ENCODE data around the gene ST7.

The ST7 gene

GRCh38 chr7:117122536-117122935 is 169.2 kb downstream of the ST7 start:
- peaks cover 0 to 67% (median 14%) of the 10 kb centered on the region in 4 donors for H3K4me1 ChIP-seq
- no peak for DNase-seq
- no peaks in the 10 kb centered on the region for H3K9me3 ChIP-seq
- no peaks in the 10 kb centered on the region for H3K27me3 ChIP-seq
- intact Hi-C loops (cut with DNase I; ENCODE audit: low total_unique reads), result no loop called here
- no peak overlapping the region for H3K4me3 ChIP-seq
- peaks cover 0 to 10% (median 0%) of the 10 kb centered on the region in 3 donors for H3K36me3 ChIP-seq
- H3K27ac ChIP-seq, result peak overlapping the region in 1 of 2 donors; percentile 47
- TF ChIP-seq CTCF (IDR thresholded peaks at IDR 0.05), result no peak

GRCh38 chr7:117123311-117123926 is 170.1 kb downstream of the ST7 start:
- H3K4me1 ChIP-seq, result peaks cover 0 to 67% (median 14%) of the 10 kb centered on the region in 4 donors
- H3K27ac ChIP-seq, result peak overlapping the region; percentile 3 to 47
- TF ChIP-seq CTCF (IDR thresholded peaks at IDR 0.05), result no peak
- H3K9me3 ChIP-seq, result no peaks in the 10 kb centered on the region
- H3K27me3 ChIP-seq, result no peaks in the 10 kb centered on the region
- H3K36me3 ChIP-seq, result peaks cover 0 to 10% (median 0%) of the 10 kb centered on the region in 3 donors
- intact Hi-C loops (cut with DNase I; ENCODE audit: low total_unique reads), result no loop called here
- H3K4me3 ChIP-seq, result no peak overlapping the region
- DNase-seq, result no peak

GRCh38 chr7:117124591-117125220 is 171.4 kb downstream of the ST7 start:
- no peaks in the 10 kb centered on the region for H3K27me3 ChIP-seq
- H3K36me3 ChIP-seq, result peaks cover 0 to 10% (median 0%) of the 10 kb centered on the region in 3 donors
- intact Hi-C loops (cut with DNase I; ENCODE audit: low total_unique reads), result no loop called here
- no peaks in the 10 kb centered on the region for H3K9me3 ChIP-seq
- no peak overlapping the region for H3K4me3 ChIP-seq
- no peak for TF ChIP-seq CTCF (IDR thresholded peaks at IDR 0.05)
- peak overlapping the region; percentile 34 to 47 for H3K27ac ChIP-seq
- DNase-seq, result peak; percentile 86 to 90
- H3K4me1 ChIP-seq, result peaks cover 0 to 63% (median 14%) of the 10 kb centered on the region in 4 donors

- intact Hi-C loops (cut with DNase I; ENCODE audit: low total_unique reads), result no loop called here
- Histone ChIP-seq H3K36me3 (no peaks in the 10 kb centered on the region), H3K9me3 (no peaks in the 10 kb centered on the region), H3K27ac (peak overlapping the region; percentile 20 to 47), H3K4me1 (peaks cover 0 to 65% (median 14%) of the 10 kb centered on the region in 4 donors), H3K4me3 (no peak overlapping the region), H3K27me3 (no peaks in the 10 kb centered on the region)
- no peak for DNase-seq
- TF ChIP-seq CTCF (IDR thresholded peaks at IDR 0.05), result no peak
These were observed 173.4 kb downstream of the ST7 start for GRCh38 chr7:117126676-117127075.

- no peak overlapping the region for H3K4me3 ChIP-seq
- H3K36me3 ChIP-seq, result peaks cover 0 to 4% (median 0%) of the 10 kb centered on the region in 3 donors
- H3K27me3 ChIP-seq, result no peaks in the 10 kb centered on the region
- peaks cover 0 to 69% (median 14%) of the 10 kb centered on the region in 4 donors for H3K4me1 ChIP-seq
- peak overlapping the region in 1 of 2 donors; percentile 47 for H3K27ac ChIP-seq
- intact Hi-C loops (cut with DNase I; ENCODE audit: low total_unique reads), result no loop called here
- peak in 1 of 2 donors; percentile 46 for DNase-seq
- H3K9me3 ChIP-seq, result no peaks in the 10 kb centered on the region
- TF ChIP-seq CTCF (IDR thresholded peaks at IDR 0.05), result peak; percentile 74 to 87
These were observed 174.4 kb downstream of the ST7 start for GRCh38 chr7:117127585-117128168.

All from tibial artery (tissue), 4 donors.